HG02759 (cell line): ENCODE measurements around the gene GRIPAP1.

ENCODE experiments used
- ATAC-seq: cut with Tn5 transposase; IDR thresholded peaks from one replicate; pipeline ENCODE4 v1.9.1; 2021; ENCODE audit warnings: mild to moderate bottlenecking, moderate library complexity; ENCODE audit not compliant: unreplicated experiment

GRIPAP1 gene, protein sequence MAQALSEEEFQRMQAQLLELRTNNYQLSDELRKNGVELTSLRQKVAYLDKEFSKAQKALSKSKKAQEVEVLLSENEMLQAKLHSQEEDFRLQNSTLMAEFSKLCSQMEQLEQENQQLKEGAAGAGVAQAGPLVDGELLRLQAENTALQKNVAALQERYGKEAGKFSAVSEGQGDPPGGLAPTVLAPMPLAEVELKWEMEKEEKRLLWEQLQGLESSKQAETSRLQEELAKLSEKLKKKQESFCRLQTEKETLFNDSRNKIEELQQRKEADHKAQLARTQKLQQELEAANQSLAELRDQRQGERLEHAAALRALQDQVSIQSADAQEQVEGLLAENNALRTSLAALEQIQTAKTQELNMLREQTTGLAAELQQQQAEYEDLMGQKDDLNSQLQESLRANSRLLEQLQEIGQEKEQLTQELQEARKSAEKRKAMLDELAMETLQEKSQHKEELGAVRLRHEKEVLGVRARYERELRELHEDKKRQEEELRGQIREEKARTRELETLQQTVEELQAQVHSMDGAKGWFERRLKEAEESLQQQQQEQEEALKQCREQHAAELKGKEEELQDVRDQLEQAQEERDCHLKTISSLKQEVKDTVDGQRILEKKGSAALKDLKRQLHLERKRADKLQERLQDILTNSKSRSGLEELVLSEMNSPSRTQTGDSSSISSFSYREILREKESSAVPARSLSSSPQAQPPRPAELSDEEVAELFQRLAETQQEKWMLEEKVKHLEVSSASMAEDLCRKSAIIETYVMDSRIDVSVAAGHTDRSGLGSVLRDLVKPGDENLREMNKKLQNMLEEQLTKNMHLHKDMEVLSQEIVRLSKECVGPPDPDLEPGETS

DNA sequence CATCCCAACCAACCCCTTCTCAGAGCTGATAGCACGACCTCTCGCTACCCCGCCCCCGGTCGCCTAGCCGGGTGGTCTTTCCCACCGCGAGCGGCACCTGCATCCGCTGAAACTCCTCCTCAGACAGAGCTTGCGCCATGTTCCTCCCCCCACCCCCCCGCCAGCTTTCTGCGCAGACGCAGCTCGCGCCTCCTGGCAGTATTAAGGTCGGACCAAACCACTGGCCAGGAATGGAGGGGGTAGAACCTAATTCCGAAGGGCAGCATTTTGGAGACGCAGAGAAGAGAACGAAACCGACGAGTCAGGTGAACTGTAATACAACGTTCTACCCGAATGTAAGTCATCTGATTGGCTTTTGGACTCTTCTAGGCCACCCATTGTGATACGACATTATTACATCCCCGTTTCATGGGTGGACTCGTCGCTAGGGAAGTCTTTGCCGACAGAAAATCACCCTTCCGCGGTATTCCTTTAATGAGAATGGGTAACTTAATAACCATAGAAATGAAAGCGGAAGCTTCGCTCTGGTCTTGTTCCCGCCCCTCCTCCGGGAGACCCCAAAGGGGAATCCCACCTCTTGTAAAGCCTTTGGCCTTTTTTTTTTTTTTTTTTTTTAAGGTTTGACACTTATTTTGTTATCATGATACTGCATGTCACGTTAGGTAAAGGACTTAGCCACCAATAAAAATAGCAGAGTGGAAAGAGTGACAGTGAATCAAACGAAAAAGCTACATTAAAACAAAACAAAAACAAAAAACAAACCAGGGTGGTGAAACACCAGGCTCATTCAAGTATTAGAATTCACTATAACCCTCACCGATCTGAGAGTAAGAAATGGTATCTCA lies at the start of gene GRIPAP1:
GRIPAP1 (minus strand) TSS at position 174 of the 845 bp plus-strand sequence; CDS start at position 139, 35 bp downstream.
- peak; percentile 85 for ATAC-seq

DNA sequence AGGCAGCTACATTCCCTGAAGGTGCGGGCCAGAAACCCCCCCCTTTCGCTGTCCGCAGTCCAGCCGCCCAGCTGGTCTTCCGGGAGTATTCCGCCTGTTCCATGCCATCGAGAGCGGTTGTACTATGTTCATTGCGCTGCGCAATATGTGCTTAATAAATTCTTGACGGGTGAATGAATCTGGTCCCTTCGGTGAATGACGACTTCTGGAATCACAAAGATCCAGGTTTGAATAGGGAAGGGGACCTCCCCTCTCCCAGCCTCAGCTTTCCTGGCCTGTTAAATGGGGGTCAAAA lies 41.9 kb upstream of the GRIPAP1 start:
- ATAC-seq = no peak

DNA sequence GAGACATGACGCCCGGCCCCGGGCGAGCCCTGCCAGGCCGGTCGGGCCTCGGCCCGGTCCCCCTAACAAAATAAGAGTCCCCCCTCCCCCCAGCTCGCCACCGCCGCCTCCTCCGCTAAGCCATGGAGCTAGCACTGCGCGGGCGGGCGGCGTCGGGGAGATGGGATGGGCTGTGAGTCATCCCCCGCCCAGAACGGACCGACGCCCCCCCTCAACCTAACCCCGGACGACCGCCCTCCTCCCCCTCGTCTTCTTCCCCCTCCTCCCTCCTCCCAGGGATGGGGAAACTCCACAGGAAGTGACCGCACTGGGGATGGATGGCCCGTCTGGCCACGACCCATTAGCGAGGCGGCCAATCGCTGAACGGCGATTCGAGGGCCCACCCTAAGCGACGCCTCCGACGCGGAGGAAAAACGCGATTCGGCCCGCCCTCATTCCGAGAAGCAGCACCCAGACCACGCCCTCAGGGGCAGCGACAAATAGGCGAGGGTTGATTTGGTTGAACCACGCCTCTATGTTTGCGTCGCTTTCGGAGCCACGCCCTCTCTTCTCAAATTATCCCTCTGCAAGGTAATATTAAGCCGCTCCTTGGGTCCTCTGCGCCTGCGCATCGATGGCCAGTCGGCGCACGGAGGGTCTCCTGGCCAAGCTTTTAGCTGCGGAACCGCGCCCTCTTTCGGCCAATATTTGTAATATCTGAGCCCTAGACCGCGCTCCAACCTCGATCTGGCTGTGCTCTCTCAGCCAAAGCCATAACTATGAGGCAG lies 41.3 kb upstream of the GRIPAP1 start, which contains the start of gene TFE3:
TFE3 (minus strand) TSS at position 138 of the 767 bp plus-strand sequence; CDS start at position 7, 131 bp downstream.
- ATAC-seq = peak; percentile 89

DNA sequence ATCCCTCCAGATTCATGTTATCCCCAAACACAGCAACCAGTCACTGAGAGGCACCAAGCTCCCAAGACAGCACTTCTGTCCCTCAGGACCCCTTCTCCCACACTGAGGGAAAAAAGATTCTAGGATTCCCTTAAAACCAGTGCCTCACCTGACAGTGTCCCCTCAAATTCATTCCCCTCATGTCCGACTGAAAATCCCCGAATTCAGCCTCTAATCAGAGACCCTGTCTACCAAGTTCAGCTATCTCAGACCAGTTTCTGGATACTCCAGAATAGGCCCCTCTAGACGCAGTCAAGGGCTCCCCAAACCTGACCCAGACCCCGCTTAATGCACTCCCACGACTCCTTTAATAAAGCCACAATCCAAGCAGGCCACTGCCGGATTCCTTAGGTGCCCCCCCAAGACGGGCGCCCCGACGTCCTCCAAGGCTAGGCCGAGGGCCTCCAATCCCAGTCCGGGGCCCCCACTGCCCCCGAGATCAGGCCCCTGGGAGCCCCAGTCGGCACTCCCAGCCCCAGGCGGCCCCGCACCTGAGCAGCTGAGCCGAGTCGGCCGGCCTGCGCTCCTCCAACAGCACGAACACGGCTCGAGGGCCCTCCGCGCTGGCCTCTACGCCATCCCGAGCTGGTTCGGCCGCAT lies 40.6 kb upstream of the GRIPAP1 start:
- ATAC-seq = peak; percentile 2

DNA sequence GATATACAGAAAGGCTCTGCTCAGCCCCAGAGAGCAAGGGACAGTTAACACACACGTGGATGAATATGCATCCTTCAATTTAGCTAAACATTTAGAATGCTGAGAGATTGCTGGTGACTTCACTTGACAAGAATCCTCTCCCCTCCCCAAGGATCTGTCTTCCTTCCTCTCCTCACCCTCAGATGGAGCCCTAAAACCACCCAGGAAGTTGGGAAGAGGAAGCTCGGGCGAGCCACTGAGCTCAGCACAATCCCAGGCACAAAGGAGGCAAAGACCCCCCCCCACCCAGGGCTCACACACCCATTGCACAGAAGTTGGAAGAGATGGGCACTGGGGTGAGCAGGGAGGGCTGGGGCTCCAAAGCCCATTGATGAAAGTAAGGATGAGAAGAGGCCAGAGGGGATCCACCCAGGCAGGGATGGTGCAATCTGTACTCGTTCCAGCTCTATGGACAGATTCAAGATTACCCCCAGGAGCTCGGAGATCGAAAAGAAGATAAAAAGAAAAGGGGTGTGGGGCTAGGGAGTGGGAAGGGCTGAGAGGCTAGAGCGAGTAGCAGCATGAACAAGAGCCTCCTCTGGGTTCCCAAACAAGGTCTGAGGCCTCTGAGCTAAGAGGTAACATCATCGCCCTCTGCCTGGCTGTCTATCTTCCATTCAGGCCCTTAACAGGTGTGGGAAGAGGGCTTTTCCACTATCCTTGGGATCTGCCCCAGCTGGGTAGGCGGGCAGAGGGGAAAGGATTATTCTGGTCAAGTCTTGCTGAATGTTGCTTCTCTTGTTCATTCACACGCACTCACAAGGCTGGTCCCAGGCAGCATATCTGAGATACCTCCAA lies 39.9 kb upstream of the GRIPAP1 start:
- ATAC-seq = no peak

DNA sequence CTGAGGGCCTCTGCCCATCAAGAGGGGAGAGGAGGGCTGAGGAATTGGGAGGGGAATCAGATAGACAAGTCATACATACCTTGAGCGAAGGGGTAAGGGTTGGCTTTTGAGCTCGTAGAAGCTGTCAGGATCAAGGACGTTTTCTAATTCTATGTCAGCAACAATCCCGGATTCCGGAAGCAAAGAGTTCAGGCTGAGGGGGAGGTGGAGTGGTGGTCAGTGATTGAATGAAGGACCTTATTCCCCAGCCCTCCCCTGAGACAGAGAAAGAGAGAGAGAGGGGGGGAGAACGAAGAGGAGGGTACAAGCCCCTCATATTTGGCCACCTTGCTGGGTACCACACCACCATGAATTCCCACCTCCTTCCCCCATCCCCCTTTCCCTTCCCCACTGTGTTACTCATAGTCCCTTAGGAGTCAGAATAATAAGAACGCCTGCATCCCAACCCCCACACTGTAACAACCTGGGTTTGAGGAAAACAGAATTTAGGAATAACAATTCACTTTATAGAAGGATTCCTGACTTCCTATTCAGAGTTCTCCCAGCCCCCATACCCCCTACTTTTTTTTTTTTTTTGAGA lies 38.4 kb upstream of the GRIPAP1 start:
- no peak for ATAC-seq

DNA sequence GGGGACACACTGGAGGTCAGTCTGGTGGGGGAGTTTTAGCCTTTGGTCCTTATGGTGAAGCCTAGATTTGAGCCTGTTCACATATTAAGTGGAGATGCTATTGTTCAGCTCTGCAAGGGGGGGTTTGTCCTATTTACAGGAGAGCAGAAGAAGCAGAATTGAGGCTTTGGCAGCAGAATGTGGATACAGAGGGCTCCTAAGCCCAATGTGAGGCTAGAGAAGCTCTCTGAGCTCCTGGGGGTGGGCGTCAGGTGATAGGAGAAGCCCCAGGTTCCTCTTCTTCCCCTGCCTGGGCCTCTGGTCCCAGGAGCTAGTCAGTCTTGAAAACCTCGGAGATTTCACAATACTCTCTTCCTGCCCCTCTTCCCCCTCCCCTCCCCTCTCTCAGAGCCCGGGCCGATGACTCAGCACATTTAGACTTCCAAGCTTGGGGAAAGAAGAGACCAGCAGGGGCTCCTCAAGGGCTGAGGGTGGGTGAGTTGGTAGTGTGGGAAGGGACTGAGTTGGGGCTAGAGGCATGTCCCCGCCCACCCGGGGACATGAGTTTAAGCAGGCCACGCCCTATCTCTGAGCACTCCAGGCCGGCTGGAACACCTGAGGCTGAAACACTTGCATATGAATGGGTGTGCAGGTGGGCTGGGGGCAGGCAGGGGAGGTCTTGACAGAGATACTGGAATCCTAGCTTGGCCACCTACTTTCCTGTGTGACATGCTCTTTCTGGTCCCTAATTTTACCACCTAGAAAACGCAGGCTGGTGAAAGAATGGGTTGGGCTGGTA lies 37.7 kb upstream of the GRIPAP1 start:
- no peak for ATAC-seq

DNA sequence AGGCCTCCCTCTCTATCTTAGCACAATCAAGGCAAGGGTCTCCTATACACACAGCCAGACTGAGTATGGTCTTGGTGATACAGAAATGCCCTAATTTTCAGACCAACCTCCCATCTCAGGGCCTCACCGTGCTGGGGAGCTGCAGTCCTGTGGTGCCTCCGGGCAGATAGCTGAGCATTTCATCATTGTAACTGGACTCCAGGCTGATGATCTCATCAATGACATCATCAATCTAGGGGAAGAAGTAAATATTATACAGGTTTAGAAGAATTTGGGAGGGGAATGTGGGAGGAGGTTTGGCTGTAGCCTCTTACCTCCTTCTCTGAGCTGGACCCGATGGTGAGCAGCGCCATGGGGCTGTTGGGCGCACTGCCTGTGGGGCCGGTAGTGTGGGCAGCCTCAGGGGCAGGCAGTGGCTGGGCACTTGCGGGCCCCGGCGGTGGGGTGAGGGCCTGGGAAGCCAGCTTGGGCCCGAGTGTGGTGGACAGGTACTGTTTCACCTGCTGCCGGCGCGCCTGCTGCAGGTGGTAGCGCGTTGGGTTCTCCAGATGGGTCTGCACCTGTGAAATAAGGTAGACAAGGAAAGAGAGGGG lies 35.9 kb upstream of the GRIPAP1 start:
- no peak for ATAC-seq

DNA sequence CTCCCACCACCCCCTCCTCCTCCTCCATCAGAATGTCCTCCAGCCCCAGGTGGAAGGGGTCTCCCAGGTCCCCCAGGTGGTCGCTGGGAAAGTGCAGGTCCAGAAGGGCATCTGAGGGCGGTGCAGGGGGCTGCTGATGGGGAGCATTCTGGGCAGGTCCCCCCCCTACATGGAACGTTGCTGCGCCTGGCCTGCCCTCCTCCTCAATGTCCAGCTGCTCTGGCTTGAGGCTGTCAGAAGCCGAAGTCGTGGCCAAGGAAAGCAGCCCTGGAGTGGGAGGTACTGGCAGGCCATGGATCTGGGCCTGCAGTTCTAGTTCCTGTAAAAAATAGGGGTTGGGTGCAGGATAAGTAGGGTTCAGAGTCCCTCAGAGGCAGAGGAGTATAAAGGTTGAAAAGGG lies 28.2 kb upstream of the GRIPAP1 start:
- no peak for ATAC-seq

DNA sequence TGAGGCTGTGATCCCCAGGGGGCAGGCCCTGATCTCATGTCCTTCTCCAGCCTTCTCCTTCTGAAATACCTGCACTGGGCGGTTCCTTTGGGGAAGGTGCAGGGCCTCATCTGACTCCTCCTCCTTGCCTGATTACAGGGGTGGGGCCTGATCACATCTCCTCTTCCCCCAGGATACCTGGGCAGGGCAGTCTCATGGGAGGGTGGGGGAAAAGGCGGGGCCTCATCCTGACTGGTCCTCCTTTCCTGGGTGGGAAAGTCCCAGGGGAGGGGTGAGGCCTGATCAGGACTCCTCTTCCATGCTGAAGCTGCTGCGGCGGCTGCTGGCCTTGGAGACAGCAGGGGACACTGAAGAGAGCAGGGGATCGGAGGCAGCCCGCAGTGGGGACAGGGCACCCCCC lies 27.8 kb upstream of the GRIPAP1 start:
- no peak for ATAC-seq

DNA sequence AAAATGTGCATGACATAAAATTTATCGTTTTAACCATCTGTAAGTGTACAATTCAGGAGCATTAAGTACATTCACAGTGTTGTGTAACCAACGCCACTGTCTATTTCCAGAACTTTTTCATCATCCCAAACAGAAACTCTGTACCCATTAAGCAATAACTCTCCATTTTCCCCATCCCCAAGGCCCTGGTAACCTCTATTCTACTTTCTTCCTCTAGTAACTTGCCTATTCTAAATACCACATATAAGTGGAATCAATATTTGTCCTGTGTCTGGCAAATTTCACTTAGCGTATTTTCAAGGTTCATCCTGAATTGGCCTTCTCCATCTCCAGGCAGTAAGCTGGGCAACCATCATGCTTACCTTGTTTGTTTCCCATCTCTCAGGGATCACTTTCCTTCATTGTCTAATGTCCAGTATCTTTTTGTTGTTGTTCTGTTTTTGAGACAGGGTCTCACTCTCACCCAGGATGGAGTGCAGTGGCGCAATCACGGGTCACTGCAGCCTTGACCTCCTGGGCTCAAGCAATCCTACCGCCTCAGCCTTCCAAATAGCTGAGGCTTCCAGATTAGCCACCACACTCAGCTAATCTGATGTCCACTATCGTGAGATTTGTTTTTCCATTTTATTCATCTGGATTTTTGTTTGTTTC lies 17.7 kb upstream of the GRIPAP1 start:
- ATAC-seq = no peak

DNA sequence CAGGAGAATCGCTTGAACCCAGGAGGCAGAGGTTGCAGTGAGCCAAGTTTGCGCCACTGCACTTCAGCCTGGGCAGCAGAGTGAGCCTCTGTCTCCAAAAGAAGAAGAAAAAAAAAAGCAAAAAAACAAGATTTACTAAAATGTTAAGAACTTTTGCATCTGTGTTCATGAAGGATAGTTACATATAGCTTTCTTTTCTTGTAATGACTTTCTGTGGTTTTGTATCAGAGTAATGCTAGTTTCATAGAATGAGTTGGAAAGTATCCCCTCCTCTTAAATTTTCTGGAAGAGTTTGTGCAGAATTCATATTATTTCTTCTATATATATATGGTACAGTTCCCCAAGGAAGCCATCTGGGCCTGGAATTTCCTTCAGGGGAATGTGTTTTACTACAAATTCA lies 17.0 kb upstream of the GRIPAP1 start:
- no peak for ATAC-seq

DNA sequence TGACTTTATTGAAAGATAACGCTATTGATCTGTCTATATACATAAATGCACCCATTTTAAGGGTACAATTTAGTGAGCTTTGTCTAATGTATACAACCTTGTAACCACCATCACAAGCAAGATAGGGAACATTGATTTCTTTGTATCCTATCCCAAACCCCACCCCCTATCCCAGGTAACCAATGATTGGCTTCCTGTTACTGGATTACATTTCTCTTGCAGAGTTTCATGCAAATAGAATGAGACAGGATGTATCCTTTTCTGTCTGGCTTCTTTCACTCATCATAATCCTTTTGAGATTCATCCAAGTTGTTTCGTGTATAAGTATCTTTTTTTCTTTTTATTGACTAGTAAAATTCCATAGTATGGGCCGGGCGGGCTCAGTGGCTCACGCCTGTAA lies 1.6 kb upstream of the GRIPAP1 start:
- ATAC-seq = no peak

DNA sequence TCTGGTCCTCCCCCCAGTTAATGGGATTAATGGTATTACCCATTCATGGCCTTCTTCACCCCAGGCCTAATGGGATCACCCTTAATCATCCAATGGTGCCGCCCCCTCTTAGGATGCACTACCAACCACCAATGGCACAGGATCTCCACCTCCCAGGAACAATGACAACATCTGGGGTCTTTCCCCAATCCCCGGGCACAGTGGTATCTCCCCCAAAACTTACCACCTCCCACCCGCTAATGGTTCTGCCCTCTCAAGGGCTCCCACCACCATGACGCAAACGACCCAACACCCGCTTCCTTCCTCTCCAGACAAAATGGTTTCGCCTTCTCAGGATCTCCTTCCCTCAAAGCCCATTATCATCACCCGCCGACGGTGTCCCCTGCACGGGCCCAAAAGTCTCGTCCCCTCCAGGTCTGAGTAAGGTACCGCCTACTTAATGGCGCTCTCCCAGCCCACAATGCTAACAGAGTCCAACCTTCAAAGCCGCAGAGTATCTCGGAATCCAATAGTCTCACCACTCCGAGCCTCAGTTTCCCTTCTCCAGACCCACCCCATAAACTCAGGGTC lies 458 bp downstream of the GRIPAP1 start:
- peak; percentile 30 for ATAC-seq

DNA sequence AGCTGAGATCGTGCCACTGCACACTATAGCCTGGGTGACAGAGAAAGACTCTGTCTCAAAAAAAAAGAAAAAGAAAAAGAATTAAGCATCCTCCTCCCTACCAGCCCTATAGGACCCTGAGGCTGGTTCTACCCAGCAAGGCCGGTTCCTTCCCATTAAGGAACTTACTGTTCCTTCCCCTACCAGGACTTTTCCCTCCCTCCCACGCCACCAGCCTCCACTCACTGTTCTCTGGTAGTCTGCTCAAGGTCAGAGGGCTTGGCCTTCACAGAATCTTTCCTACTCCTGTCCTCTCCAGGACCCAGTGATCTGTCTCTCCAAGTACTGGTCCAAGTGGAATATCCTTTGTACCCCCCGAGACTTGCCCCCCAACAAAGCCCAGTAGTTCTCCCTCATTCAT lies 1.4 kb downstream of the GRIPAP1 start:
- no peak for ATAC-seq

DNA sequence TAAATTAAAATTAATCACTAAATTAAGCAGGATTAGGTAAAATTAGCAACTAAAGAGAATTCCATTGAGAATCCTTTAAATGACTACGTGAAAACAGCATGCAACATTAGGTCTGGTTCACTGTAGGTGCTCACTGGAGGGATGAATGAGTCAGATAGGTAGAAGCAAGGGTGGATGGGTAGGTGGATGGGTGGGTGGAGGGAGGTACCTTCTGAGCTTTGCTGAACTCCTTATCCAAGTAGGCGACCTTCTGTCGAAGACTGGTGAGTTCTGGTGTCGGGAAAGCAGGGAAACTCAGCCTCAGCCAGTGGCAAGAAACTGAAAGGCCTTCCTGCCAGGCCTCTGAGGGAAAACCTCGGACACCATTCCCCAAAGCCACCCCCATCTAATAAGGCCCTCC lies 3.0 kb downstream of the GRIPAP1 start:
- no peak for ATAC-seq

DNA sequence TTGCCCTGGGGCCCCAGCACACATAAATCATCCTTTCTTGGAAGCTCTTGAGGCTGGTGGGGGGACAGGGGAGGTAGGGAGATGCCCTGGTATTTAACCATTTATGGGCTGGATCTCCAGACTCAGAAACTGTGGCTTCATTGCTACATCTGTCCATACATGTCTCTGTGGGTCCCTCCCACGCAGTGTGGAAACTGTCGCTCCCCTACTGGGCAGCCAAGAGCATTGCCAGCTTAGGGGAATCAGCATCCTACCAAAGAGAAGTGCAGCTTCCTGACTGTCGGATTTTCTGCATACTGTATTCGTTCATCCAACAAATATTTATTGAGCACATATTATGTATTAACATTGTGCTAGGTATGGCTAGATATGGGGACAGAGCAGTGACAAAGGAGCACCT lies 3.7 kb downstream of the GRIPAP1 start:
- no peak for ATAC-seq
